GM21381 (cell line): ENCODE results near the gene USP1.

ENCODE experiments used
- ATAC-seq: cut with Tn5 transposase; IDR thresholded peaks from one replicate; pipeline ENCODE4 v1.9.1; 2021; ENCODE audit warnings: mild to moderate bottlenecking, moderate library complexity; ENCODE audit not compliant: unreplicated experiment

USP1 gene

DNA sequence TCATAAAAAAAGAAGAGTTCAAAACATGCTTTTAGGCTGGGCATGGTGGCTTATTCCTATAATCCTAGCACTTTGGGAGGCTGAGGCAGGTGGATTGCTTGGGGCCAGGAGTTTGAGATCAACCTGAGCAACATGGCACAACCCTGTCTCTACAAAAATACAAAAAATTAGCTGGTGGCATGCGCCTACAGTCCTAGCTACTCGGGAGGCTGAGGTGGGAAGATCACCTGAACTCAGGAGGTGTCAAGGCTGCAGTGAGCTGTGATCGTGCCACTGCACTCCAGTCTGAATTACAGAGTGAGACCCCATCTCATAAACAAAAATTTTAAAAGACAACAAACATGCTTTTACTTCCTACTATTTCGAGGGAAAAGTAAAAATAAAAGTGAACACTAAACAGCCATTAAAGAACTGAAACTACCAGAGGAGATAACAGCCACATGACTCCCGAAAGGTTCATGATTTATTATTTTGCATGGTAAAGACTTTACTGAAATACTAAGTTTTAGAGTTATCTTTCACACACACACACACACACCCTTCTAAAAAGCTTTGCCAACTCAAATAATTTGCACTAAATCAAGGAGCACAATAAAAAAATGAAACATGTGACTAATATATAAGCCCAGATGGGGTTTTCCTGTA lies 48.1 kb downstream of the USP1 start:
- no peak for ATAC-seq

DNA sequence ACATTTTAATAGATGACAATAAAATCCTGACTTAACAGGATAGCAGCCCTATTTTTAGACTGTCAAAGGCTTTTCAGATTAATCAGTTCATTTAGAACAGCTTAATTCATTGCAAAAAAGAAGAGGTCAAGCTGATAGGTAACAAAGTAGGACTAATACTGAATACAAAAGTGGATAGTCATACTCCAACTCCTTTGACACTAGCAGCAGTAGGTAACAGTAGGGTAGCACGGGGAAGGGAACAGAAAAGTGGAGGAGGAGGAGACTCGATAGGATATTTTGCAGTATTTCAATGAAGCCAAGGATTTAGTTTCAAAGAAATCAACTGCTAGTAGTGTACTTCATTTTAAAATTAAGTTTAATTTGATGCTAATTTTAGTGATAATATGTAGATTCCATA lies 51.1 kb downstream of the USP1 start:
- ATAC-seq, result no peak

DNA sequence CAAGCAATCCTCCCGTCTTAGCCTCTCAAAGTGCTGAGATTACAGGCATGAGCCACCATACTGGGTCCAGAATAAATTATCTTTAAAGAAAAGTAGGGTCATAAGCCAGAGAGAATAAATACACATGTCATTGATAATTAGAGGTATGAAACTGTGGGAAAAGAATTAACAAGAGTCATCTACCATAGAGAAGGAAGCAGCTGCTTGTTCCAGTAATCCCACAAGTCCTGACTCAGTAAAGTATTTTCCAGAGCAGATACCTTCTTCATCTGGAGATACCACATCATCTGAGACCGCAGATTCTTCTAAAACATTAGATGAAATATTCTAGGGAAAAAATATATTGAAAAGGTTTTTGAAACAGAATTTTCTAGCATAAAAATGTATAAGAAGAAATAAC lies 55.7 kb downstream of the USP1 start:
- ATAC-seq, result no peak

DNA sequence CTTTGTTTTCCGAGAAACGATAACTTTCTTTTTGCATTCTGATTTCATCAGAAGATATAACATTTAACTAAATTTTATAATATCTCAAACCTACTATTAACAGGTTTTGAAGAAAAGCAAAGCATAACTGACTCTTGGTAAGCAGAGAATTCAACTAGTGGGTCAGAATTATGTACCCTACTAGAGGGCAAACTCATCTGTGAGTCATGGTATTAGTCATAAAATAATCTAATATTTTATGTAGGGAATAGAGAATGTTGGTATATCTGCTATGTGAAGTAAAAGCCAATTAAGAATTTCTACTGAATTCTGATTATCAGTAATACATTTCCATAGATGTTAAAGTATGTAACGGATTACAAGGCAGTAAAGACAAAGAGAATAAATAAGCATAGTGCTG lies 56.8 kb downstream of the USP1 start:
- ATAC-seq, result no peak

DNA sequence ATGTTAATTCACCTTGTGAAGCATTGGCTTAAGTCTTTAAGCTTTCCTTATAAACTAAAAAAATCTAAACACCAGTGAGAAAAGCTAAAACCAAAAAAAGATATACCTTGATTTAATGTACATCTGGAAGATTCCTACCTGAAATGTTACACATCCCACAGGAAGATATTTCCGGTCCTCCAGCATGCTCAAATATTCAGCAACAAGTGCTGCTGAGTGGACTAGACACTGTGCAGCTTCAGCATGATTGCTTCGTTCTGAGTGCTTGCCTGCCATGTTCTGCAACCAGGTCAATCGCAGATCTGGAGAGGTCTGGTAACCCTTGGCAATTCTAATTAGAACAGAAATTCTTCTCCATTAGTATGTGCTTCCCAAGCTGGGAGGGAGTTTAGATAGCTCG lies 57.3 kb downstream of the USP1 start:
- no peak for ATAC-seq

DNA sequence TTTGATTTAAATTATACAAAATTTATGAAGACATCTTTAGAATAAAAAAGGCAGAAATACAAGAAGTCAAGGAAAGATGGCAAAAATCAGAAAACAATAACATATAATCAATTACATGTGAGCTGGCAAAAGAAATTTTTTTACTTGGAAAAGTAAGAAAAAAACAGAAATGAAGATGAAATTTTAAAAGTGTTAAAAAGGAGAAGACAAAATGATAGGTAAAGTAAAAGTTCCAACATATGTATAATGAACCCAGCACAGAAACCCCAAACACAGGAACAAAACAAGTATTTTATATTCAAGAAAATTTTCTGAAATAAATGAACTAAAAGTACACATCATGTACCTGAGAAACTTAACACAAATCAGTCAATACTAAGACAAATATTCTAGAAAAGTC lies 63.4 kb downstream of the USP1 start:
- ATAC-seq, result no peak
